Activated T-cell treated with anti-CD3 and anti-CD28 coated beads for 1 hour (primary cell): ENCODE results near the gene LAG3.

Experiments used
- DNase-seq: peaks from one replicate; pipeline ENCODE4 v3.0.0-alpha.2; 2020; ENCODE audit warnings: low read depth

LAG3 gene

GRCh38 chr12:6772726-6773589, 638 bp downstream of the LAG3 start:
- DNase-seq, result no peak

- no peak for DNase-seq
These were observed 1.5 kb downstream of the LAG3 start for GRCh38 chr12:6773590-6774351.

- DNase-seq, result no peak
These were observed 2.3 kb downstream of the LAG3 start for GRCh38 chr12:6774499-6775062.

GRCh38 chr12:6775185-6776174, 3.2 kb downstream of the LAG3 start:
- no peak for DNase-seq

- no peak for DNase-seq
These were observed 5.1 kb downstream of the LAG3 start for GRCh38 chr12:6777386-6777785.

GRCh38 chr12:6778217-6778573, 5.9 kb downstream of the LAG3 start:
- DNase-seq, result no peak

- DNase-seq, result peak; percentile 89
These were observed 6.5 kb downstream of the LAG3 start for GRCh38 chr12:6778574-6779550.

GRCh38 chr12:6779708-6780432, 7.5 kb downstream of the LAG3 start:
- no peak for DNase-seq

GRCh38 chr12:6780573-6780972, 8.3 kb downstream of the LAG3 start:
- no peak for DNase-seq

- no peak for DNase-seq
These were observed 9.8 kb downstream of the LAG3 start for GRCh38 chr12:6782119-6782518.

GRCh38 chr12:6782850-6783566, 10.7 kb downstream of the LAG3 start:
- no peak for DNase-seq

GRCh38 chr12:6783828-6784227, 11.5 kb downstream of the LAG3 start:
- no peak for DNase-seq

- no peak for DNase-seq
These were observed 12.0 kb downstream of the LAG3 start for GRCh38 chr12:6784296-6784695.

GRCh38 chr12:6784761-6785160, 12.4 kb downstream of the LAG3 start:
- no peak for DNase-seq

- DNase-seq, result no peak
These were observed 14.2 kb downstream of the LAG3 start for GRCh38 chr12:6786416-6787094.

GRCh38 chr12:6787309-6787708, 15.0 kb downstream of the LAG3 start:
- no peak for DNase-seq

- peak; percentile 50 for DNase-seq
These were observed 16.9 kb downstream of the LAG3 start, which contains the start of gene CD4 for GRCh38 chr12:6788972-6789924. Gene CD4 (plus strand): TSS chr12:6789528. CDS start chr12:6800139, 10,611 bp downstream.
